T-helper 2 cell (primary cell): ENCODE data around the gene SYNPO2.

ENCODE experiments used
- DNase-seq, 5 experiments: peaks; one replicate each; pipeline versions ENCODE4 v3.0.0 to v3.0.0-alpha.2; 2012 to 2022

Gene SYNPO2

GRCh38 chr4:119070301-119070700 lies 181.6 kb downstream of the SYNPO2 start:
- DNase-seq = no peak

- DNase-seq = no peak
Measured at GRCh38 chr4:119080721-119081541, 192.3 kb downstream of the SYNPO2 start.

- DNase-seq = no peak
Measured at GRCh38 chr4:119081542-119081859, 192.8 kb downstream of the SYNPO2 start.

GRCh38 chr4:119081943-119082342 lies 193.3 kb downstream of the SYNPO2 start:
- no peak for DNase-seq

- no peak for DNase-seq
Measured at GRCh38 chr4:119082661-119083060, 194.0 kb downstream of the SYNPO2 start.

- no peak for DNase-seq
Measured at GRCh38 chr4:119084513-119084912, 195.9 kb downstream of the SYNPO2 start.

- no peak for DNase-seq
Measured at GRCh38 chr4:119087121-119087520, 198.5 kb downstream of the SYNPO2 start.

- DNase-seq = no peak
Measured at GRCh38 chr4:119087656-119088055, 199.0 kb downstream of the SYNPO2 start.

GRCh38 chr4:119093042-119093827 lies 204.6 kb downstream of the SYNPO2 start:
- DNase-seq = no peak

- peak in 1 of 5 experiments; percentile 40 for DNase-seq
Measured at GRCh38 chr4:119097282-119097900, 208.7 kb downstream of the SYNPO2 start.

GRCh38 chr4:119098306-119098705 lies 209.7 kb downstream of the SYNPO2 start:
- no peak for DNase-seq

GRCh38 chr4:119099227-119099810 lies 210.7 kb downstream of the SYNPO2 start:
- no peak for DNase-seq

GRCh38 chr4:119100655-119101054 lies 212.0 kb downstream of the SYNPO2 start:
- DNase-seq = no peak

- DNase-seq = no peak
Measured at GRCh38 chr4:119103263-119103662, 214.6 kb downstream of the SYNPO2 start.

GRCh38 chr4:119104644-119105273 lies 216.1 kb downstream of the SYNPO2 start:
- no peak for DNase-seq

- no peak for DNase-seq
Measured at GRCh38 chr4:119105605-119106004, 217.0 kb downstream of the SYNPO2 start.

GRCh38 chr4:119106036-119107000 lies 217.7 kb downstream of the SYNPO2 start:
- DNase-seq = no peak

- DNase-seq = no peak
Measured at GRCh38 chr4:119110121-119110520, 221.5 kb downstream of the SYNPO2 start.
